H9 (cell line): ENCODE data around the gene HERPUD2. TPM values are rescaled to one million over a fixed set of nuclear protein-coding genes. Genes with fewer than 3 reads are reported as not detected.
"Not testable (repeated sequence)": the region's sequence is repeated elsewhere in the genome, so short reads cannot be mapped to it uniquely, and the experiment has no call there.

Source experiments
- DNase-seq: peaks from one replicate; pipeline ENCODE4 v3.0.0-alpha.2; 2017
- H2AFZ ChIP-seq: one replicate; pipeline ENCODE4 v1.6.1; 2013; ENCODE audit warnings: mild to moderate bottlenecking, low read length, control low read depth, moderate library complexity
- H2AK5ac ChIP-seq: 2 replicates; pipeline ENCODE4 v1.6.1; 2013; ENCODE audit warnings: low read length, control low read depth, mixed read lengths; ENCODE audit not compliant: insufficient read length
- H2BK120ac ChIP-seq: one replicate; pipeline ENCODE4 v1.6.1; 2013; ENCODE audit warnings: low read depth, mild to moderate bottlenecking, low read length, control low read depth, inconsistent platforms; ENCODE audit not compliant: poor library complexity, severe bottlenecking
- H2BK12ac ChIP-seq: 2 replicates; pipeline ENCODE4 v1.6.1; 2013; ENCODE audit warnings: low read length, control low read depth, mixed read lengths, low read depth; ENCODE audit not compliant: insufficient read length
- H2BK15ac ChIP-seq: 2 replicates; pipeline ENCODE4 v1.6.1; 2013; ENCODE audit warnings: low read depth, low read length, control low read depth
- H2BK20ac ChIP-seq: one replicate; pipeline ENCODE4 v1.6.1; 2013; ENCODE audit warnings: low read depth, mild to moderate bottlenecking, low read length, control low read depth, inconsistent platforms; ENCODE audit not compliant: poor library complexity, severe bottlenecking
- H2BK5ac ChIP-seq: 2 replicates; pipeline ENCODE4 v1.6.1; 2013; ENCODE audit warnings: low read length, control low read depth, mixed read lengths; ENCODE audit not compliant: insufficient read length
- H3K14ac ChIP-seq: 2 replicates; pipeline ENCODE4 v1.6.1; 2013; ENCODE audit warnings: low read length, control low read depth; ENCODE audit not compliant: insufficient read depth
- H3K18ac ChIP-seq: 2 replicates; pipeline ENCODE4 v1.6.1; 2013; ENCODE audit warnings: low read depth, mild to moderate bottlenecking, mixed read lengths, low read length, control low read depth; ENCODE audit not compliant: insufficient read length
- H3K23ac ChIP-seq: 2 replicates; pipeline ENCODE4 v1.6.1; 2013; ENCODE audit warnings: low read length, control low read depth, mixed read lengths, low read depth; ENCODE audit not compliant: insufficient read length
- H3K23me2 ChIP-seq: 2 replicates; pipeline ENCODE4 v1.6.1; 2013; ENCODE audit warnings: low read depth, mild to moderate bottlenecking, mixed read lengths, low read length, control low read depth; ENCODE audit not compliant: insufficient read length, poor library complexity, severe bottlenecking
- H3K27ac ChIP-seq: 2 replicates; pipeline ENCODE4 v1.5.1; 2013; ENCODE audit warnings: low read length, control low read depth, mixed read lengths, low read depth; ENCODE audit not compliant: insufficient read length
- H3K27me3 ChIP-seq: 2 replicates; pipeline ENCODE4 v1.6.1; 2013; ENCODE audit warnings: low read length, control low read depth, inconsistent platforms; ENCODE audit not compliant: insufficient read depth
- H3K4ac ChIP-seq: 2 replicates; pipeline ENCODE4 v1.6.1; 2013; ENCODE audit warnings: low read depth, mild to moderate bottlenecking, control low read depth, inconsistent platforms, low read length, moderate library complexity
- H3K4me1 ChIP-seq: 2 replicates; pipeline ENCODE4 v1.6.1; 2013; ENCODE audit warnings: low read length, control low read depth, inconsistent platforms; ENCODE audit not compliant: insufficient read depth
- H3K4me2 ChIP-seq: 2 replicates; pipeline ENCODE4 v1.6.1; 2013; ENCODE audit warnings: low read length, control low read depth, mixed read lengths; ENCODE audit not compliant: insufficient read length, insufficient read depth
- H3K56ac ChIP-seq: 2 replicates; pipeline ENCODE4 v1.6.1; 2013; ENCODE audit warnings: low read depth, mild to moderate bottlenecking, mixed read lengths, low read length, control low read depth; ENCODE audit not compliant: insufficient read length
- H3K79me1 ChIP-seq: 2 replicates; pipeline ENCODE4 v1.6.1; 2013; ENCODE audit warnings: low read depth, mild to moderate bottlenecking, moderate library complexity, low read length, control low read depth, inconsistent platforms; ENCODE audit not compliant: insufficient read depth, poor library complexity, severe bottlenecking
- H3K79me2 ChIP-seq: 2 replicates; pipeline ENCODE4 v1.6.1; 2013; ENCODE audit warnings: low read length, control low read depth, inconsistent platforms; ENCODE audit not compliant: insufficient read depth
- H3K9ac ChIP-seq: 2 replicates; pipeline ENCODE4 v1.6.1; 2013; ENCODE audit warnings: low read length, control low read depth, mixed read lengths; ENCODE audit not compliant: insufficient read length; ENCODE audit errors: extremely low read depth
- H3K9me3 ChIP-seq: one replicate; pipeline ENCODE4 v1.6.1; 2013; ENCODE audit warnings: low read depth, low read length, inconsistent platforms; ENCODE audit not compliant: control insufficient read depth
- H3T11ph ChIP-seq: one replicate; pipeline ENCODE4 v1.6.1; 2013; ENCODE audit warnings: mild to moderate bottlenecking, low read length, control low read depth, inconsistent platforms
- H4K20me1 ChIP-seq: one replicate; pipeline ENCODE4 v1.6.1; 2013; ENCODE audit not compliant: control insufficient read depth, insufficient read length, insufficient read depth
- H4K5ac ChIP-seq: 2 replicates; pipeline ENCODE4 v1.6.1; 2013; ENCODE audit warnings: low read depth, mild to moderate bottlenecking, mixed read lengths, low read length, control low read depth; ENCODE audit not compliant: insufficient read length
- H4K8ac ChIP-seq: replicated peaks from 2 replicates; pipeline ENCODE4 v1.6.1; 2013; ENCODE audit warnings: low read length, control low read depth, mixed read lengths, low read depth; ENCODE audit not compliant: insufficient read length
- H4K91ac ChIP-seq: 2 replicates; pipeline ENCODE4 v1.6.1; 2013; ENCODE audit warnings: low read depth, mild to moderate bottlenecking, moderate library complexity, mixed read lengths, low read length, control low read depth; ENCODE audit not compliant: insufficient read length
- H3K27ac Mint-ChIP-seq, 3 experiments: 2 replicates in 2 of 3; 3 replicates in 1 of 3; pipeline ENCODE4 v1.8.0; 2020 to 2021; ENCODE audit warnings: mixed read lengths in 3 of 3, mild to moderate bottlenecking in 1 of 3, moderate library complexity in 1 of 3
- H3K27me3 Mint-ChIP-seq: 2 replicates; pipeline ENCODE4 v1.8.0; 2021; ENCODE audit warnings: low read depth, mild to moderate bottlenecking, moderate library complexity, mixed read lengths
- H3K36me3 Mint-ChIP-seq, 3 experiments: 2 replicates in 2 of 3; 3 replicates in 1 of 3; pipeline ENCODE4 v1.8.0; 2020 to 2021; ENCODE audit warnings: low read depth in 3 of 3, mixed read lengths in 3 of 3; ENCODE audit not compliant: insufficient read depth in 1 of 3
- H3K4me1 Mint-ChIP-seq, 2 experiments: 2 replicates each; pipeline ENCODE4 v1.8.0; 2020; ENCODE audit warnings: mixed read lengths in 2 of 2
- H3K4me3 Mint-ChIP-seq, 2 experiments: 2 replicates in 1 of 2; 3 replicates in 1 of 2; pipeline ENCODE4 v1.8.0; 2020 to 2021; ENCODE audit warnings: mild to moderate bottlenecking in 2 of 2, mixed read lengths in 2 of 2, moderate library complexity in 1 of 2
- H3K9me3 Mint-ChIP-seq, 2 experiments: 2 replicates in 1 of 2; 3 replicates in 1 of 2; pipeline ENCODE4 v1.8.0; 2020; ENCODE audit warnings: mild to moderate bottlenecking in 2 of 2, mixed read lengths in 2 of 2, moderate library complexity in 1 of 2
- CTCF ChIP-seq: fragments of 200-600 bp; sonication (generic); conservative IDR thresholded peaks from 3 replicates; pipeline ENCODE4 v1.8.0; 2021; ENCODE audit warnings: antibody characterized with exemption, mild to moderate bottlenecking
- WGBS: extraction: QIAGEN DNeasy Blood & Tissue Kit; methylation state at CpG from one replicate; pipeline ENCODE4 v1.1.7; 2013; ENCODE audit warnings: missing lambda C conversion rate, low lambda C conversion rate, mixed read lengths; ENCODE audit not compliant: insufficient read length; ENCODE audit errors: extremely low coverage; 5-methylcytosine and 5-hydroxymethylcytosine counted together
- total RNA-seq: library from RNA; stranded (reverse); gene quantifications from 2 replicates; pipeline ENCODE4 v1.2.1, GENCODE V29; 2021

The HERPUD2 gene
- total RNA-seq, 1 experiment from 2014 or later = 17.0 TPM

- Histone ChIP-seq H4K20me1 (no peaks in the 10 kb centered on the region), H2BK120ac (no peak overlapping the region), H3K4me1 (no peaks in the 10 kb centered on the region), H3K79me1 (no peaks in the 10 kb centered on the region), H3K4me2 (no peak overlapping the region), H2BK5ac (no peak overlapping the region), H4K91ac (no peak overlapping the region), H3K56ac (no peak overlapping the region), H3T11ph (no peak overlapping the region), H3K27ac (no peak overlapping the region), H2BK12ac (no peak overlapping the region), H3K18ac (no peak overlapping the region), H2AFZ (no peak overlapping the region), H3K4ac (no peak overlapping the region), H3K9ac (no peak overlapping the region), H3K14ac (no peak overlapping the region), H2BK20ac (no peak overlapping the region), H3K23me2 (no peaks in the 10 kb centered on the region), H2AK5ac (no peak overlapping the region), H2BK15ac (no peak overlapping the region), H3K27me3 (no peaks in the 10 kb centered on the region), H3K9me3 (no peaks in the 10 kb centered on the region), H3K79me2 (no peaks in the 10 kb centered on the region), H3K23ac (no peak overlapping the region), H4K8ac (no peak overlapping the region), H4K5ac (no peak overlapping the region)
- no peak for DNase-seq
- WGBS = no CpG with 5 or more reads among the region's 2 CpGs
- TF ChIP-seq CTCF = no peak
- H3K9me3 Mint-ChIP-seq = no peaks in the 10 kb centered on the region
- H3K4me3 Mint-ChIP-seq = no peak overlapping the region
- H3K27me3 Mint-ChIP-seq = peaks cover 5% of the 10 kb centered on the region; the same call in 1 of the 2 replicates
- H3K27ac Mint-ChIP-seq = no peak overlapping the region
- H3K4me1 Mint-ChIP-seq = peaks cover 5 to 15% of the 10 kb centered on the region in 2 experiments; a peak in 3 of 4 replicates
- H3K36me3 Mint-ChIP-seq = no peaks in the 10 kb centered on the region
Measured at GRCh38 chr7:35584990-35585389, 109.9 kb downstream of the HERPUD2 start.

- H3K36me3 Mint-ChIP-seq, H2BK5ac ChIP-seq, H2BK120ac ChIP-seq, H3K27me3 ChIP-seq, H3K27me3 Mint-ChIP-seq, H2BK12ac ChIP-seq, H2BK20ac ChIP-seq, H3K79me1 ChIP-seq, H3K18ac ChIP-seq, H2BK15ac ChIP-seq, H3K79me2 ChIP-seq, H4K91ac ChIP-seq, H4K8ac ChIP-seq, H3K4me3 Mint-ChIP-seq, H3K27ac ChIP-seq, H3K9me3 ChIP-seq, H3K4me2 ChIP-seq, H3K4ac ChIP-seq, H3K27ac Mint-ChIP-seq, H3K4me1 ChIP-seq, H3T11ph ChIP-seq, H3K9me3 Mint-ChIP-seq, H3K56ac ChIP-seq, H3K14ac ChIP-seq, H3K9ac ChIP-seq, H4K20me1 ChIP-seq, H2AFZ ChIP-seq, H4K5ac ChIP-seq, H3K23me2 ChIP-seq, H3K23ac ChIP-seq, DNase-seq, H2AK5ac ChIP-seq: not testable (repeated sequence)
- no CpG with 5 or more reads among the region's 3 CpGs for WGBS
- peaks cover 5 to 12% of the 10 kb centered on the region in 2 experiments; a peak in 3 of 4 replicates for H3K4me1 Mint-ChIP-seq
Measured at GRCh38 chr7:35584533-35584932, 110.4 kb downstream of the HERPUD2 start.
